Umbilical cord (tissue), 2 donors: ENCODE data around the gene ABHD17C. TPM values are rescaled to one million over a fixed set of nuclear protein-coding genes. Genes with fewer than 3 reads are reported as not detected.
"Not testable (repeated sequence)": the region's sequence is repeated elsewhere in the genome, so short reads cannot be mapped to it uniquely, and the experiment has no call there.

Source experiments
- DNase-seq: peaks from one replicate; pipeline ENCODE4 v3.0.0-alpha.2; 2015; ENCODE audit warnings: low spot score
- total RNA-seq: library from RNA; depleted of rRNA; stranded (reverse); fragments of >200 nt; gene quantifications from one replicate; pipeline ENCODE4 v1.2.3, GENCODE V29; 2014; ENCODE audit warnings: low replicate concordance; ENCODE audit not compliant: insufficient read depth

ABHD17C gene
- total RNA-seq, 1 donor from 2014 or later: 10.4 TPM

DNA sequence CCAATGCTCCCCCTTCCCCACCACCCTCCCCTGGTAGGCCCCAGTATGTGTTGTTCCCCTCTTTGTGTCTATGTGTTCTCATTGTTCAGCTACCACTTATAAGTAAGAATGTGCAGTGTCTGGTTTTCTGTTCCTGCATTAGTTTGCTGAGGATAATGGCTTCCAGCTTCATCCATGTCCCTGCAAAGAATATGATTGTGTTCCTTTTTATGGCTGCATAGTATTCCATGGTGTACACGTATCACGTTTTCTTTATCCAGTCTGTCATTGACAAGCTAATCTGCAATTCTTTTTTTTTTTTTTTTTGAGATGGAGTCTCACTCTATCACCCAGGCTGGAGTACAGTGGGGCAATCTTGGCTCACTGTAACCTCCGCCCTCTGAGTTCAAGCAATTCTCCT lies 68.1 kb downstream of the ABHD17C start:
- not testable (repeated sequence) for DNase-seq

DNA sequence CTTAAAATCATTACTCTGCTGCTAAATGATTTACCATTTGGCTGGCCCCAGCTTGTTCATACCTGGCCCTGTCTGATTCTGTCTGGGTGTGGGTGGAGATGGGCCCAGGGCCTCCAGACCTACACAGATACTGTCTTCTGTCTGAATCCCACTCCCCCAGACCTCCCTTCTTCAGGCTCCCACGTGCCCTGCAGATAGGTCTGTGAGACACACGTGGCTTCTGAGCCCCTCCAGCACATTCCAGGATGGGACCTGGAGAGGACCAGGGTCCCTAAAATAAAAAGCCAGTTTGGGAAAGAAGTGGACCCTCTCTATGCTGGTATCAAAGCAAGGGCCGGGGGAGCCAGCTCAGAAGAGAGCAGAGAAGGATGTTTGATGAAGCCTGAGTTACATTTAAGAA lies 69.4 kb downstream of the ABHD17C start:
- DNase-seq: no peak

DNA sequence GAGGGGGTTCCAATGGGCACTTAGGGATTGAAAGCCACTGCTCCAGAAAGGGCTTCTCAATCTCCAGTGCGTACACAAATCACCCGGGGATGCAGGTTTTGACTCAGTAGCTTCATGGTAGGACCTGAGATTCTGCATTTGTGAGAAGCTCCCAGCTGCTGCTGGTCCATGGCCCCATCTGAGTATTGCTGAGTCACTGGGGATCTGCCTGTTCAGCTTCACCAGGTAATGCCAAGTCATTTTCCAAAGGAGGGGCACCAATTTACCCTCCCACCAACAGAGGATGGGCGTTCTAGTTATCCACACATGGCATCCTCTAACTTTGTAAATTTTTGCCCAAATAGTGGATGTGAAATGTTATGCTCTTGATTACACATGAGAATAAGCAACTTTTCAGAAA lies 71.2 kb downstream of the ABHD17C start:
- no peak for DNase-seq

- DNase-seq: no peak
These were observed 73.0 kb downstream of the ABHD17C start for GRCh38 chr15:80768158-80768557.

GRCh38 chr15:80769153-80769828 lies 74.2 kb downstream of the ABHD17C start:
- DNase-seq: no peak

DNA sequence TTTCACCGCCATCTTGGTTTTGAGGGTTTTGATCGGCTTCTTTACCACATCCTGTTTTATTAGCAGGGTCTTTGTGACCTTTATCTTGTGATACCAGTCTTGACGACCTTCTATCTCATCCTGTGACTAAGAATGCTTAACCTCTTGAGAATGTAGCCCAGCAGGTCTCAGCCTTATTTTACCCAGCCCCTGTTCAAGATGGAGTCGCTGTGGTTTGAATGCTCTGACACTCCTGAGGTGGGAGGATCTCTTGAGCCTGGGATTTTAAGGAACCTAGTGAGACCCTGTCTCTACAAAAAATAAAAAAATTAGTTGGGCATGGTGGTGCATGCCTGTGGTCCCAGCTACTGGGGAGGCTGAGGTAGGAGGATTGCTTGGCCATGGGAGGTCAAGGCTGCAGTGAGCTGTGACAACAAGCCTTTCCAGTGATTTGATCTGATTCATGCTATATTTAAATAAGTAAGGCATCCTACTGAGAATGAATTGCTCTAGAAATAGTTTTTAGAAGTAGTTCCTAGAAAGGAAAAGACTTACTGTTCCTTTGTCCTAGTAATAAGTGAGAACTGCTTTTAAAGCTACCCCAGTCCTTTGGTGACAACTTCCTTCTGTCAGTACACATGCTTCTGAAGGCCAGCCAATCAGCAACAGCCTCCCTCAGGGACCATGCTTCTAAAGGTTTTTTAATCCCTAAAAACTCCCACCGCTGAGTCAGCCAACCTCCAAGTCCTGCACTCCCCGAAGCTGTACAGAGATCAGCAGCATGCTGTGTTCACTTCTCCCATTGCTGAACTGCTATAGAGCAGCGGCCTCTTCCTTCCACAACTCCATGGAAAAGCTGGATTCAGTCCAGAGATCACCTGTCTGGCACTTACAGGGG lies 75.0 kb downstream of the ABHD17C start:
- DNase-seq: no peak

GRCh38 chr15:80773122-80773551 lies 78.0 kb downstream of the ABHD17C start:
- DNase-seq: no peak

- DNase-seq: no peak
These were observed 78.8 kb downstream of the ABHD17C start for GRCh38 chr15:80773792-80774352.

DNA sequence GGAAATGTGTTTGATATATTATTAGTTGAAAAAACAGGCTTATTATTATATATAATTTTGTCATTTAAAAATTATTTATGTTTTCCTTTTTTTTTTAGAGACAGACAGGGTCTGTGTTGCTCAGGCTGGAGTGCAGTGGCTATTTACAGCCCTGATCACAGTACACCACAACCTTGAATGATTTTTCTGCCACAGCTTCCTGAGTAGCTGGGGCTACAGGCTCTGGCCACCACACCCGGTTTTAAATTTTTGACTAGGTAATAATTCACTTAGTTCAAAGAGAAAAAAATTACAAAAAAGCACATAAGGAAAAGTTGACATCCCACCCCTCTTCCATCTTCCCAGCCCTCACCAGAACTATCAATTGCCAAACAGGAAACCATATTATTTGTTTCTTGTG lies 79.4 kb downstream of the ABHD17C start:
- DNase-seq: no peak

DNA sequence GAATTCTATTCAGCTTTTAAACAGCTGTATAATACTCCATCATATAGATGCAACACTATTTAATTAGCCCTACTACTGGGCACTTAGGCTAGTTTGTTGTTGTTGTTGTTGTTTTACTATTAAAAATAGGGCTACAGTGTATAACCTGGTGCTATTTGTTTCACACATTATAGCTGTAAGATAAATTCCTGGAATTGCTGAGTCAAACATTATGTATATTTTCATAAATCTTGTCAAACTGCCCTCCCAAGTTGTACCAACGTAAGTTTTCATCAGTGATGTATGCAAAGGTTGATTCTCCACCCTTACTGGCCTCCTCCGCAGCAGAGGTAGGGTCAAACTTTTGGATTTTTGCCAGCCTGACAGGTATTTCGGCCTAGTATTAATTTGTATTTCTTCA lies 80.2 kb downstream of the ABHD17C start:
- no peak for DNase-seq

- peak; percentile 64 for DNase-seq
These were observed 81.4 kb downstream of the ABHD17C start for GRCh38 chr15:80776420-80777045.

DNA sequence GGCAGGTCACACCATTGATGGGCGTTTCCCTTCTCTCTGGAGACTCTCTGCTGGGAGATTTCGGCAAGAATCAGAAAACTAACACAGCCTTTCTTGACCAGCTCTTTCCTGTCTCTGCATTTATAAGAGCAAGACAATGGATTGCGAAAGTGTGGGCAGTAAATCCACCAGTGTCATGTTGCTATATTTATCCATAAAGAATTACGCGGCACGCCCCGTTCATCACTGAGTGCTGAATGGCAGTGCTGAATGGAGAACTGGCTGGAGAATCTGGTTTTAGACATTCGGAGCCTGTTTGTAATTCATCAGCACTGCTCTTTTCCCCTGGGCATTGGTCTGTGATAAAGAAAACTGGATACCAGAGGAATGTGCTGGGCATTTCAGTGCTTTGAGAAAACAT lies 82.0 kb downstream of the ABHD17C start:
- DNase-seq: peak; percentile 44

GRCh38 chr15:80777826-80778620 lies 82.9 kb downstream of the ABHD17C start:
- DNase-seq: no peak

DNA sequence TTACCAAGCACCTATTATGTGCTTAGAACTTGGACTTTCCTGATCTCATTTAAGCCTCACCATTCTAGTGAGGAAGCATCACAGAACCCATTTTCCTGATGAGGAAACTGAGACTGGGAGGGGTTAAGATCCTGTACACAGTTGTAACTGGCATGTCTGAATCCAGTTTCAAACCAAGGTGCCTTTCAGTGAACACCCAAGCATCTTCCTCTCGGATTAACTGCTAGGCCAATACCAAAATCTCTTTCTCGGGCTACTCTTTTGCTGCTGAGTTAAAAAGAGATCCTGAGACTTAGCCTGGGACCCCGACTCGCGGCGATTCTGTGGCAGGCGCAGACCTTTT lies 83.5 kb downstream of the ABHD17C start:
- no peak for DNase-seq

DNA sequence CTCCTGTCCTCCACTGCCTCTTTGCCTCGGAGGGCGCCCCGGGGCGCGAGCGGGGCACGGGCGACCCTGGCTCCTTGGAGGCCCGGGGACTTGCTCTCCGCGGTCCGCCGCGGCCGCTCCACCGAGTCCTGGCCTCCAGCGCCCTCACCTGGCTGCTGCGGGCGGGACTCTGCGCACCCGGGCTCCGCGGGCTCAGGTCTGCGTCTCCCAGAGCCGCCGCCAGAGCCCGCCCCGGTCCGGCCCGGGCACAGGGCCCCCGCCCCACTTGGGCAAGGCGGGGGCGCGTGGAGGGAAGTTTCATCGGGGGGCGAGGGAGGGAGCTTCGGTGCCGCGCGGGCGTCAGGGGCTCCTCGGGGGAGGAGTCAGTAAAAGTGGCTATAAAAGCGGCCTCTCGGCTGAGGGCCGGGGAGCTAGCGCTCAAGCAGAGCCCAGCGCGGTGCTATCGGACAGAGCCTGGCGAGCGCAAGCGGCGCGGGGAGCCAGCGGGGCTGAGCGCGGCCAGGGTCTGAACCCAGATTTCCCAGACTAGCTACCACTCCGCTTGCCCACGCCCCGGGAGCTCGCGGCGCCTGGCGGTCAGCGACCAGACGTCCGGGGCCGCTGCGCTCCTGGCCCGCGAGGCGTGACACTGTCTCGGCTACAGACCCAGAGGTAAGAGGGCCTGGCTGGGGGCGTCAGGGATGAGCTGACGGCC lies 84.0 kb downstream of the ABHD17C start, which contains the start of gene CEMIP:
CEMIP (plus strand) TSS at position 407 of the 694 bp plus-strand sequence. CDS start 94,510 bp downstream, outside the sequence.
- DNase-seq: peak; percentile 50

DNA sequence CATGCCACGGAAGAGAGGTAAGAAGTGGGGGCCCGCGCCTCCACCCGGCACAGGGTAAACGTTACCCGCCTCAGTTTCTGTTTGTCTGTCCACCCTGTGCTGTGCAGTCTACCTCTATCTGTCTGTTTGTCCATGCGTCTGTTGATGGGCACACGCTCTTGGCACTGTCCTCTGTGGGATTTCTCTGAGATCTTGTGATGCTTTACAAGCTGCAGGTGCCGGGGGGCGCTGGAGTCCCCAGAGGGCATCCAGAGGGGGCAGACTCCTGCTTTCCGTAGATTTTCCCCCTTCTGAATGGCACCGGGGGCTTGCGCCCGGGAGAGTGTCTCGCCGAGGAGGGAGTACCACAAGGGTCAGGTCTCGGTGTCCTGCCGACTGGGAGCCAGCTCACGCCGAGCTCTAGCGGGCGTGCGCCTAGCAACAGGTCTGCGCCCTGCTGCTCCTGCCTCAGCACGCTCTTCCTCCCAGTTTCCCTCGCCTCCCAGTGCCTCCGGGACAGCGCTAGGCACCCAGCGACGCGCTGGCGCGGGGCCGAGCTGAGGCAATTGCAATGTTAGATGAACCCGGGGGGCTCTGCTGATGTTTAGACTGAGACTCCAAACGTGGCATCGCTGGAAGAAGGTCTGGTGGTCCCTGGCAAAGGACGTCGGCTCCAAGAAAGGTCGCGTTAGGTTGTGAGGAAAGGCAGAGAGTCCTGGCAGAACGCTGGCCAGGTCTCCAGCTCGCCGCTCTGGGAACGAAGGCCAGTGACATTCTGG lies 84.7 kb downstream of the ABHD17C start:
- no peak for DNase-seq

GRCh38 chr15:80780416-80781221 lies 85.5 kb downstream of the ABHD17C start:
- peak; percentile 68 for DNase-seq

DNA sequence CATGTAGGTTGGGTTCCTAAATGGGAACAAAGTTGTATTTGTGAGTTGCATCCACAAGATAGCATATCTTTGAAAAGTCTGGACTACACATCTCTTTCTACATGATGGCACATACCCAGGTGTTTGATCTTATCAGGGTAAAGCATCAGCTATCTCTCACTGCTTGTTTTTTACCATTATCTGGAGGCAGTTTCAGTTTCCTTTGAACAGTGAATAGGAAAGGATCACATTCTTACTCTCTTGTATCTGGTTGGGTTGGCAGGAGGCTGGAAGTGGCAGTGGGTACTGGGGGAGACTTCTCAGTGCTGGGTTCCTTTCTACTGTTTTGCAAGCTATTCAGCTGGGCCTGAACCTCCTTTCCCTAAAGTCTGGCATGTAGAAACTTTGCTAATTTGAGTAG lies 88.2 kb downstream of the ABHD17C start:
- no peak for DNase-seq

DNA sequence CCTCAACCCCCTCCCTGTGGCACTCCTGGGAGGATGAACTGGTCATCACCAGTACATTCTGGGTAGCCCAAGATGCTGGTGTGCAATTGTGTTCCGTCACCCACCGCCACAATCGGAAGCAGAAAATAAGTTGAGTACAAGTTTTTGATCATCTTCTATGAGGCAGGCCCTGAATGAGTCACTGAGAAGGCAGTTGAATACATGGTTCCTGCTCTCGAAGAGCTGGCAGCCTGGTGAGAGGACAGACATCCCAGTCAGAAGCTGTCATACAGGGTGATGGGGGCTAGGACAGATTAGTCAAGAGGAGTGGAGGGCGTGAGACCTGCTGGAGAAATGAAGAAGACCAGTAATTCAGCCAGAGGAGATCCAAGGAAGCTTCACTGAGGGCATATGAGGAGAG lies 90.2 kb downstream of the ABHD17C start:
- DNase-seq: no peak
